HG03108 (cell line): ENCODE measurements around the gene TRIM6.
"Not testable (repeated sequence)": the region's sequence is repeated elsewhere in the genome, so short reads cannot be mapped to it uniquely, and the experiment has no call there.

Source experiments
- ATAC-seq: cut with Tn5 transposase; IDR thresholded peaks from one replicate; pipeline ENCODE4 v1.9.1; 2021; ENCODE audit warnings: moderate library complexity; ENCODE audit not compliant: unreplicated experiment

TRIM6 gene, protein sequence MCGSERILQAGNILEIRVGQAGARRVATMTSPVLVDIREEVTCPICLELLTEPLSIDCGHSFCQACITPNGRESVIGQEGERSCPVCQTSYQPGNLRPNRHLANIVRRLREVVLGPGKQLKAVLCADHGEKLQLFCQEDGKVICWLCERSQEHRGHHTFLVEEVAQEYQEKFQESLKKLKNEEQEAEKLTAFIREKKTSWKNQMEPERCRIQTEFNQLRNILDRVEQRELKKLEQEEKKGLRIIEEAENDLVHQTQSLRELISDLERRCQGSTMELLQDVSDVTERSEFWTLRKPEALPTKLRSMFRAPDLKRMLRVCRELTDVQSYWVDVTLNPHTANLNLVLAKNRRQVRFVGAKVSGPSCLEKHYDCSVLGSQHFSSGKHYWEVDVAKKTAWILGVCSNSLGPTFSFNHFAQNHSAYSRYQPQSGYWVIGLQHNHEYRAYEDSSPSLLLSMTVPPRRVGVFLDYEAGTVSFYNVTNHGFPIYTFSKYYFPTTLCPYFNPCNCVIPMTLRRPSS

DNA sequence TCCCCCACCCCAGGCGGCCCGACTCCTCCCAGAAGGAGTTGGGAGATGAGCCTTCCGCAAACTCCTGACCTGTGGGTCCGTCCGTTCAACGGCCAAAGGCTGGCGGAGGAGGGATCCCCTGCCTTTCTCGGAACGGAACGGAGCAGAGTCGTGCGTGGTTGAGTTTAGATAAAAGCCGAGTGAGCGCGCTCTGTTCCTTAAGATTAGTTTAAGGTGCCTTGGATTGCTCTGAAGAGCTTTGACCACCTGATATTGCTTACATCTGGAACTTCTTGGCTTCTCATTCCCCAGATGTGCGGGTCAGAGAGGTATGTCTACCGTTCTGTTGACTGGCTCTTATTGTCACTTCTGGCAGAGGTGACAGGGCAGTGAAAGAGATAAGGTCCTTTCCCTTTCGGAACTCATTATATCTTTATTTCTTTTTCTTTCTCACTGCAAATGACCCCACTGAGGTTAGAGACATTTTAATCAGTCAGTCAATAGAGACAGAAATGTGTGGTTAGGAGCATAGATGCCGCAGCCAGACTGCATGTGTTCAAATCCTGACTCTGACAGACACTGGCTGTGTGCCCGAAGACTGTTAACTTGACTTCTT lies at the start of gene TRIM6:
TSS of gene TRIM6 (plus strand) at position 31 of the 595 bp plus-strand sequence. CDS start at position 292, 261 bp downstream.
- ATAC-seq: peak; percentile 47

- ATAC-seq: peak; percentile 87
Measured at GRCh38 chr11:5547982-5548381, 48.5 kb upstream of the TRIM6 start.

DNA sequence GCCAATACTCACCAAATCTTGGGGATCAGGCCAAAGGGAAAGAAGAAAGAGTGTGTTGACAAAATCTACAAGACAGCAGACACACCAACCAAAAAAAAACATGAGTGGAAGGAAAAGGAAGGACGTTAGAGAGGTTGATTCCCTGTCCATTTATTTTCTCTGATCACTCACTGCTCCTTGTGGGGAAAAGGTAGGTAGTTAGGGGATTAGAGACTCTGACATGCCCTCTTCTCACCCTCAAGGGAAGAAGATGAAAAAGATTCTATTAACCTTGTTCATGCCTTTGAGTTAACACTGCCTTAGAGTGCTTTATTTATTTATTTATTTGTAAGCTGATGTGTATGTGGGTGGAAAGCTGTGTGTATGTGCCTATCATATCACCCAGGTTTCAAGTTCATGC lies 48.0 kb upstream of the TRIM6 start, which contains the start of gene OR52H1:
TSS of gene OR52H1 (minus strand) at position 101 of the 400 bp plus-strand sequence. CDS start 3,035 bp downstream, outside the sequence.
- no peak for ATAC-seq

- ATAC-seq: no peak
Measured at GRCh38 chr11:5550440-5551095, 45.9 kb upstream of the TRIM6 start.

DNA sequence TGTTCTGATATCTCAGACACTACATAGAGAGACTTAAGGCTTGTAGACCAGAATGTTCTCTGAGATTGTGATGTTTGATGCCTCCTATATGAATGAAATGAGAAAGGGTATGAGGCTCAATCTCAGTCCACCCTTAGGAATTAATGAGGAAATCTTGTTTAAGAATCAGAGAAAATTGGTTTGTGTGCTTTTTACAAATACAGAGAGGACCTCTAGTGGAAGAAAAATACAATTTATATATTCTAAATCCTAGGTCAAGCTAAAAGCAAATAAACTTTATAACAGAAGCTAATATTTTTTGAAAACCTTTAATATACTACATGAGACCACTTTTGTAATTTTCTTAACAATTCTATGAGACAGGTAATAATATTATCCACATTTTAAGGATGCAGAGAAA lies 43.1 kb upstream of the TRIM6 start:
- ATAC-seq: no peak

GRCh38 chr11:5556596-5557188 lies 39.7 kb upstream of the TRIM6 start:
- no peak for ATAC-seq

DNA sequence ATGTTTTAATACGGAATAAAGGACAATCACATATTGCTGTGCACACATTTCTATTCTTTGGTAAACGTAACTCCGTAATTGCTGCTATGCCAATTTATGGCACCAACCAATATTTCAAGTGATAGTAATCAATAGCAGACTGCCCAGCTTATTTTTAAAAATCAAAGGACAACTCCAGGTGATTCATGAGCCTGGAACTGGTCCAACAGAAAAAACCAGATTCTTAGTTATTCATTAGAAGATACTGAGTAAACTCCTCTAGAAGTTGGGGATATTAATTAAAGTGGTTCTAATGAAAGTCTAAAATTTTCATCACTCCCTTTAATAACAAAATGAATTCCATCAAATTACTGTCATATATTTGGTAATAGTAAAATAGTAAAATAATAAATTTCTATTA lies 38.7 kb upstream of the TRIM6 start:
- ATAC-seq: no peak

GRCh38 chr11:5564259-5565019 lies 32.0 kb upstream of the TRIM6 start:
- ATAC-seq: no peak

- ATAC-seq: no peak
Measured at GRCh38 chr11:5574654-5575053, 21.8 kb upstream of the TRIM6 start.

GRCh38 chr11:5575152-5575551 lies 21.3 kb upstream of the TRIM6 start:
- ATAC-seq: no peak

GRCh38 chr11:5577101-5577500 lies 19.3 kb upstream of the TRIM6 start:
- ATAC-seq: no peak

DNA sequence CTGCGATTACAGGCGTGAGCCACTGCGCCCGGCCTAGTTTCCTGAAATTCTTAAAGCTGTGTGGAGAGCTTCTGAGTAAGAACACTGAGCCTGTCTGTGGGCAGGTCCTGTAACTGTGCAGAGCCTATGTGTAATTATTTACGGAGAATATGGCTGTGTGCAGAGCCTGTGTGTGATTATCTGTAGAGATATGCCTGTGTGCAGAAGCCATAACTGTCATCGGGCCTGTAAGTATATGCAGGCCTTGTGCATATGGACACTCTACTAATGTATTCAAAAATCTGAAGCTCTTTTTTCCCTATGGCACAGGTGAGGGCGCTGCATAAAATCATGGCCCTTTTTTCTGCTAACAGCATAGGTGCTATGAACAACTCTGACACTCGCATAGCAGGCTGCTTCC lies 15.9 kb upstream of the TRIM6 start, which contains the start of gene OR52B6:
TSS of gene OR52B6 (plus strand) at position 301 of the 400 bp plus-strand sequence. CDS start at position 301, 0 bp downstream.
- ATAC-seq: no peak

DNA sequence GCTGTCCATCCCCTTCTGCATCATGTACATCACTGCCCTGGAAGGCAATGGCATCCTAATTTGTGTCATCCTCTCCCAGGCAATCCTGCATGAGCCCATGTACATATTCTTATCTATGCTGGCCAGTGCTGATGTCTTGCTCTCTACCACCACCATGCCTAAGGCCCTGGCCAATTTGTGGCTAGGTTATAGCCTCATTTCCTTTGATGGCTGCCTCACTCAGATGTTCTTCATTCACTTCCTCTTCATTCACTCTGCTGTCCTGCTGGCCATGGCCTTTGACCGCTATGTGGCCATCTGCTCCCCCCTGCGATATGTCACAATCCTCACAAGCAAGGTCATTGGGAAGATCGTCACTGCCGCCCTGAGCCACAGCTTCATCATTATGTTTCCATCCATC lies 15.4 kb upstream of the TRIM6 start:
- ATAC-seq: no peak

- not testable (repeated sequence) for ATAC-seq
Measured at GRCh38 chr11:5584458-5584857, 12.0 kb upstream of the TRIM6 start.

- ATAC-seq: not testable (repeated sequence)
Measured at GRCh38 chr11:5589906-5590305, 6.5 kb upstream of the TRIM6 start.

DNA sequence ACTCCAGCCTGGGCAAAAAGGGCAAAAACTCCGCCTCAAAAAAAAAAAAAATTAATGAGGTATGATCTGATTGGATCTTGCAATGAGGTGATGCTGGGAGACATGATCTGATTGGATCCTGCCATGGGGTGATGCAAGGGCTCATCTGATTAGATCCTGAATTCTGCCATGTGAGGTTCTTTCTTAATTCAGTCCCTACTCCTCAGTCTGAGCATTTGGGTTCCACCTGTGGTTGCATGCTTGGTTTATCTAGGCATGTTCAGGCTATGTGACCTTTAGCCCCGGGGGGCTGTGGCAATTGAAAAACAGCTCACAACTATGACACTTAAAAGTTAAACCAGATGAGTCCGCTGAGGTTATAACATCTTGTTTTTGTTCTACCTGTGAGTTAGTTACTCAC lies 4.8 kb upstream of the TRIM6 start:
- no peak for ATAC-seq

- no peak for ATAC-seq
Measured at GRCh38 chr11:5592615-5593014, 3.8 kb upstream of the TRIM6 start.

- ATAC-seq: no peak
Measured at GRCh38 chr11:5593146-5593545, 3.3 kb upstream of the TRIM6 start.

- no peak for ATAC-seq
Measured at GRCh38 chr11:5597953-5598352, 1.5 kb downstream of the TRIM6 start.

DNA sequence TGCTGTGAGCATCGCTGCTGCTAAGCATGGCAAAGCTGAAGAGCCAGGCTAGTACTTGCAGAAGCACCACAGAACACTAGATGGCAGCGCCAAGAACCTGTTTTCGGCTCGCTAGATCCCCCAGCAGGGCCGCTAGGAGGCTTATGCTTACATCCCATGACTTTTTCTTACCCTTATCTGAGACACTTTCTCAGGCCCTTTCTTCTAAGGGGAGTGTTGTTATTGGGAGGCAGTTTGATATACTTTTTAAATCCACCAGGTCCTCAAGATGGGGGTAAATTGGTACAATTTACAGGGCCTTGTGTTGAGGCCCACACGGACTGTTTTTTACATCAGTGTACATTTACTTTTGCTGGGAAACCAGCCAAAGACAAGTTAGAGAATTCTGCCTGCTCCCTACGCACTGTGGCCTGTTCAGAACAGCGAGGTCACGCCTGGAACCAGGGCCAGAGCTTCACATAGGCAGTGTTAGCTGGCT lies 4.0 kb downstream of the TRIM6 start:
- ATAC-seq: peak; percentile 71
